Fibroblast of peridontal ligament (primary cell): ENCODE data around the gene SYK.

ENCODE experiments used
- DNase-seq: peaks from one replicate; pipeline ENCODE4 v3.0.0-alpha.2; 2010; ENCODE audit errors: extremely low read depth

The SYK gene

DNA sequence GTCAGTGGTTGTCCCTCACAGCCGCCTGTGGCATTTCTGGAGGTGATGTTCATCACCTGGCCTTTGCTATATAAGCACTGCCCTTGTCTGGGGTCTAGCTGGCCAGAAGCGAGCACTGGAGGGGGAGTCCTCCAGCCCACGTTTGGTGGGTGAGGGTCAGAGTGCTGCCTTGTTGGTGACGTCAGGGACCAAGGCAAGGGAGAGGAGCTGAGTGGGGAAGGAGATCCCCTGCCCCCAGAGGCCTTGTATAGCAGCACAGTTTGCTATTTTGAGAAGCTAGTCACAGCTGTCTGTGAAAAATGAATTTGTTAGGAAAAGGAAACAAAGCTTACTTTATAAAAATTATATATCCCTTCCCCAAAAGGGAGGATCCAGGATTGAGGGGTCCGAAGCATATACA lies 49.8 kb downstream of the SYK start:
- DNase-seq, result no peak

DNA sequence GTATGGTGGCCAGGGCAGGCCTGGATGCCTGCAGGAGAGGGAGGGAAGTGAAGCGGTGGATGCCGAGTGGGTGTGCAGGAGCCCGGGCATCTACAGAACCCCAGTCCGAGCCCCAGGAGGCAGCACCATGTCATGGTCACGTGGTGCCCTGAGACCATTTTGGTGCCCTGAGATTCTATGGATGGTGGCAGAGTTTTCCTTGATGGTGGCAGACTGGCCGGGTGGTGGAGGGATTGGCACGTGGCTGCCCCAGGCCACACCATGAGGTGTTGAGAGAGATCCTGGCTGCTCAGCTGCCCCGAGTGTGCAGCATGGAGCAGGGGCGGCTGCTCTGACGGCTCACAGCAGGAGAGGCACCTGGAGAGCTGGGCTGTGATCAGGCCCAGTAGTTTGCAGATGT lies 52.3 kb downstream of the SYK start:
- no peak for DNase-seq

DNA sequence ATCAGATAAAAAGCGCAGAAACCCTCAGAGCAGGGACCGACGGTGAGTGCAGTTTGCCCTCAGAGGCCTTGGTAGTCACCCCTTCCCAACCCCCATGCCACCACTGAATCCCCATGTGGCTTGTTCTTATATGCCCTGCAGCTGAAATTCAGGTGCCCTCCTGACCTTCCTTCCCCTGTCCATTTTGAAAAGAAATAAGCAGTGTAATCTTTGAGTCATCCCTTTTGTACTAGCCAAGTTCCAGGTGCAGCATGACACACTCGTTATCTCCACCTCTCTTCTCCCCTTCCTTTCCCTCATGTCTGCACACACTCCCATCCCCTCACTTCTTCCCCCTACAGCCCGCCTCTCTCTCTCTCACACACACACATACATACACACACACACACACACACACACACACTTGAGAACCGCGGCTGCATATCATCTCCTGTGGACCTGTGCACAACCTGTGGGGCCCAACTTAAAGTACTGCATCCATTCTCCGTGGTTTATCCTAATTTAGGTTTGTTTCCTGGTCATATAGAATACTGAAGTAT lies 53.1 kb downstream of the SYK start:
- DNase-seq, result no peak

DNA sequence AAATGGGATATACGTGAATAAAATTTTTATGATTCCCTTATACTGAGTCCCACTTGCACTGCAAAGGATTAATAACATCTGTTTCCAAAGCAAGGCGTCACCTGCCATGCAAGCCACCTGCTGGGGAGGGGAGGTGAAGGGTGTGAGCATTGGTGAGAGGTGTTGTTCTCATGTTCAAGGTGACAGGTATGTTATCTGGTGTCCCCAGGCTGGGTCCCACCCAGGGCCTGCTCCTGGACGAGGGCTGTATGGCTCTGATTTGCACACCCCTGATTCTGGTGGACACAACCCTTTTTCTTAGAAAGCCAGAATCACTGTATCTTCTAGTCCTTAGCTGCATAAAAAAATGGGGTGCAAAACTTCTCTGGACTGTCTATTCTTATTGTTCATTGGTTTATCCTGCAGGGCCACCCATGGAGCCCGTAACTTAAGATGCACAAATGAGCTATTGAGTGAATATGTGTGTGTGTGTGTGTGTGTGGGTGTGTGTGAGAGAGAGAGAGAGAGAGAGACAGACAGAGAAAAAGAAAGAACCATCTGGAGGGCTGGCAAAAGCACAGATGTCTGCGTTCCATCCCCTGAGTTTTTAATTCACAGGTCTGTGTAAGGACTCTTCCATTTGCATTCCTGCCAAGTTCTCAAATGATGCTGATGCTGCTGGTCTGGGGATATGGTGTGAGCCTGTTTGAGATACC lies 53.7 kb downstream of the SYK start:
- no peak for DNase-seq

DNA sequence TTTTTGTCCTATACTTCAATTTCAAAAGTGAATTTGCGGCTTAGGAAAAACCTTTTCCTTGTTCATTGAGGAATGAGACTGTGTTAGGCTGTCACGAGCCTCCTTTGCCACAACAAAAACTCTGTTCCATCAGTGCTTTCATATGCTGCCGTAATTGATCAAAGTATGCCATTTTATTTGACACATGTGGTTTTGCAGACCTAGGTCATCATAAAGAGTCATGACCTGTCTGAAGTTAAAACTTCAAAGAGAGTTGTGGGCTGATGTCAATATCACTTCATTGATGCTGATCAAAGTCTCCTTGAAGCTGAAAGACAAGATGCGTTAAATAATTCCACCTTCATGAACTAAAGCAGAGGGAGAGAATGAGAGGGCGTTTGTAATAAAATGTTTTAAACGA lies 55.5 kb downstream of the SYK start:
- no peak for DNase-seq

DNA sequence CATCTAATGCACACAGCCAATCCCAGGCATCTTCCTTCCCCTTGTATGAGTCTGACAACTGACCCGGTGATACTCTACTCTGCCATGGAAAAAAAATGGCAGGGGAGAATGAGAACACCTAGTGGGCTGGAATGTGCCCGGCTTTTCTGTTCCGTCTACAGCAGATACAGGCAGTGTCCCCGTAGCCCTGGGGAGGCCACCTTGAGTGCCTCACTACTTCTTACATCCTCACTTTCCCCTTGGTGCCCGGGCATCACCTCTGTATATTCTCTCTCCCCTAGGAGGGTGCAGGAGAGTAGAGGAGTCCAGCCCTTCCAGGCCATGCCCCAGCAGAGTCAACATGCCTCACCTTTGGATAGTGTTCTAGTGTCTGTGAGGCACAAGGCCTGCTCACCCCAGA lies 56.2 kb downstream of the SYK start:
- no peak for DNase-seq

DNA sequence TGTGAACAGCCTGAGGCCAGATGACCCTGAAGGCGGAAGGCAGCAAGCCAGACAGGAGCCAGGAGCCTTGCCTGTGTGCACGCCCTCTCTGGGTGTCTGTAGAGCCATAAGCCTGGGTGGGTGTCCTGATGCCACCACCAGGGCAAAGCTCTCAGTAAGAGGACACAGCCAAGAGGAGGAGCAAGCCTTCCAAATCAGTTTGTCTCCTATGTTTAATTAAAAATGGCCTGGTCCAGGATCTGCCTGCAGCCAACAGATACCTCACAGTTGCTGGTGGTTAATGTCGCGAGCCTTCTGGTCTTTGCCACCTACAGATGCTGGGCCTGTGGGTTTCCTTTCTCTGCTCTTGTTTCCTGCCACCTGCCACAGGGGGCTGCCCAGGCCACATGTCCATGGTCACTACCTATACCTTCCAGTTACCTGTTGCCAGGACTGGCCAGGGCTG lies 56.9 kb downstream of the SYK start:
- no peak for DNase-seq

DNA sequence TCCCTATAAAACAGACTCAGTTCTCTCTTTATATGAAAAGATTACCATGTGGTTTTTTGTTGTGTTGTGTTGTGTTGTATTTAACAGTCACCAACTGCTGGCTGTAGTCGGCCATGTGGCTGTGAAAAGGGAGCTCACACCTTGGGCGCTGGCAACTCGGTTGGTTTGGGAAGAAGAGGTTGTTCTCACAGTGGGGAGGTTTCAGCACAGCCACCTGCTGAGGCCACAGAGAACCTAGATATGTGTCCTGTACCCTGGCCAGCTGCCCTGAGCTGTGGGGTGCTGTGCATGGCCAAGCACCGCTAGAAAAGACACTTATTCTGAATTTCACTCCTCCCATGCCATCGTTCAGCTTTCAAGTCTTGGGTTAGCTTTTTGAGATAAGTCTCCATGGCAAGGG lies 58.8 kb downstream of the SYK start:
- DNase-seq, result no peak

DNA sequence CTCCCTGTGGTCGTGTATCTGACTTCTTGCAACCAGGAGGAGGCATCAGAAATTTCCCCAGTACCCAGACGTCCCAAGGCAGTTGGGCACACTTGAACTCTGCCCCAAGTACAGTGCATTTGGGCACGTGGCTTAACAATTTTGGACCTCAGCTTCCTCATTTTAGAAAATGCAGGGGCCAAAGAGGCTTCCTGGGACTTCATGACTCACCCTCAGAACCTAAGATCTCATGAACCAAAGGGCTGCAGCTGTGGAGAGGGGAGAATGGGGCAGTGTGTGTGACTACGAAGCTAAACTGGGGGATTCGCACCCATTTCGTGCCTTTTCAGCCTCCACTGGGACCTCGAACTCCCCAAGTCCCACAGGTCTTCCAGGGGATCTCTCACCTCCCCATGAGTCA lies 59.2 kb downstream of the SYK start:
- no peak for DNase-seq

DNA sequence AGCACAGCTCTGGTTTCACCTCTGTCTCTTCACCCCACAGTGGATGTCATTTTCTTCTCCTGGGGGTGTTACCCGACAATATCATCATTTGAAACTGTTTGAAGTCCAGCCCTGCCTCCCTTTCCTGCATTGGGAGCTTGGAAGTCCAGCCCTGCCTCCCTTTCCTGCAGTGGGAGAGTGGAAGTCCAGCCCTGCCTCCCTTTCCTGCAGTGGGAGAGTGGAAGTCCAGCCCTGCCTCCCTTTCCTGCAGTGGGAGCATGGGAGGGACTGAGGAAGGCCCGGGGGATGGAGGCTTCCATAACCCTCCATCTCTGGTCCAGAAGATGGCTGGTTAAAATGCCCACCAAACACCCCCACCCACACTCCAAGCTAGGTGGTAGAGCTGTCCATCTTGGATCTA lies 59.8 kb downstream of the SYK start:
- no peak for DNase-seq

DNA sequence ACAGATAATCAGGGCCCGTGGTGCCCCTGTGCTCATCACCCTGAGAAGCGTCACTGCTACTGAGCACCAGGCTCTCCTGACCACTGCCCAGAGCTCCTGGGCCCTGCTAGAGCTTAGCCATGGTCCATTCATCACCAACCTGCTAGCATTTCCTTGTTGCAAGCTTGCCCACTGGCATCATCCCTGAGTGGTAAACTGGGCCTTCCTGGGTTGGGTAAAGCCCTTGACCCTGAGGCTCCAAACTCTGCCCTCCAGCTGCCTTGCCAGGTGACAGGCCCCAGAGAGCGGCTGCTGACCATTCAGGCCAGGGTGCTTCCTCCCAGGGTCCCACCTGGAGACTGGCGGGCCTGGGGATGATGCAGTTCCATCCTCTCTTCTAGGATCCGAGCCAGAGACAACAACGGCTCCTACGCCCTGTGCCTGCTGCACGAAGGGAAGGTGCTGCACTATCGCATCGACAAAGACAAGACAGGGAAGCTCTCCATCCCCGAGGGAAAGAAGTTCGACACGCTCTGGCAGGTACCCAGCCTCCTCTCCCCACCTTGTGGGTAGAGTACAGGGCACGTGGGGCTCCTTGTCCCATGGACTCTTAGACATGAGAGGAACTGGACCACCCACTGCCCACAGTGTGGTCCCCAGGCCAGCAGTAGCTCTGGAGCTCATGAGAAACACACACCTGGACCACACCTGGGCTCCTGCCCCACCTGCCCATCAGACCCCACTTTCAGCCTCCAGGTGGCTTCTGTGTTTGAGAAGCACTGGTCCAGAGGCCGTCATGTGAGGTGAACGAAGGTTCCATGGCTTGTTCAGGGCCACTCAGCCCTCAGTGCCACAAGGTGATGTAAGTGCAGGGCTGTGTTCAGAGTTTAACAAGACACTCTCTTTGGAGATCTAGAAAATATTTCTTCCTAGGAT lies 60.5 kb downstream of the SYK start:
- no peak for DNase-seq

DNA sequence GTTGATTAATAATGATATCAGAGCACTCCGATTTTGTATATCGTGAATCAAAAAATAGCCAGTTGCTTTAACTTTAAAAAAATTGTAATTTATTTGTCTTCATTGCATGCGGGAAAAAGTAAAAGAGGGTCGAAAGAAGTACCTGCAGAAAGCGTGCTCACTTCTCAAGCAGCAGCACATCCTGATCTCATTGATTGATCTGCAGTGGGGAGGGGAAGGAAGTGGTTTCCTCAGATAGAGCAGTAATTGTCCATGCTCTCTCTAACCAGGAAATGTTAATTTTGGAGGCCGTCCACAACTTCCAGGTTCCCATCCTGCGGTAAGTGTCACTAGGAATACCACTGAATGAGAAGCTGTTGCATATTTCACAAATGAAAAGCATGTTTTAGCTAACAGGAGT lies 63.2 kb downstream of the SYK start:
- DNase-seq, result no peak

DNA sequence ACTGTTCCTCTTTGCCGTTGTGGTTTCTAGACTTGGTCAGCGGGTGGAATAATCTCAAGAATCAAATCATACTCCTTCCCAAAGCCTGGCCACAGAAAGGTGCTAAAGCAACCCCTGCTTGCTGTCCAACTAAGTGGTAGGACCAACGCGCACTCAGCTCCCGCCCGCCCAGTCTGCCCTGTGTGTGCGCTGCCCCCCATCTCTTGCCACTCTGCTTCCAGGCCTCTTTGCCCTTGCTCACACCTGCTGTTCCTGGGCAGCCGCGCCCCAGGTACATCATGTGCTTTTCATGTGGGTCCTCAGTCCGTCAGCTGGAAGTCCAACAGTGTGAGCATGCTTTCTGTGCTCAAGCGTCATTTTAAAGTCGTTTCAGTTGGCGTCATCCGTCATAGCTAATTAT lies 65.5 kb downstream of the SYK start:
- DNase-seq, result no peak

DNA sequence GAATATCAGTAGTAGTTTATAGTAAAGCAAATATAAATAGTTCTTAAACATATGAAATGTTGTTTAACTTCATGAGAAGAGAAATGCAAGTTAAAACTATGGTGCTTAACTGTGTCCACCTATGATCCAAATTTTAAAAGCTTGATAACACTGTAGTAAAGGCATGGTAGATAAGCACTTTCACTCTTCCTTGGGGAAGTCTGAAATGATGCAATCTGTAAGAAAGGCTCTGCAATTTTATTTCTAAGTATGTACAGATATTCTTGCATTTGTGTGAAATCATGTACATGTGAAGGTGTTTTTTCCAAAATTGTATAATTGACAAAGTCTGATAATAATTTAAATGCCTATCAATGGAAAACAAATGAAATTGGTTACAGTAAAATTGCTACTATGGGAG lies 66.9 kb downstream of the SYK start:
- peak; percentile 5 for DNase-seq

DNA sequence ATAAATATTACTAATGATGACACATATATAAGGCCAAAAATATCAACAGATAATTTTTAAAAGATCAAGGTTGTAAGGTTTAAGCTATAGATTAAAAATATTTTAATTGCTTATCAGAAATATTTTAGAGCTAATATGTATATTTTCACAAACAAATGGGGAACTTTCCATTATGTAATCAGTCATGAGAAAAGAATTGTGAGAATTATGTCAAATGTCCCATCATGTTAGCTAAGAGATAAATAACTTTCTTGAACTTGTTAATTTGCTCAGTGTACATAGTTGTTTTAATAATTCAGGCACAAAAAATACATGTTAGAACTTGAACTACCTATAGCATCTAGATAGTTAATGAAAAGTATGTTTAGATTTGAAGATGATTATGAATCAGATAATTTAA lies 67.7 kb downstream of the SYK start:
- no peak for DNase-seq

DNA sequence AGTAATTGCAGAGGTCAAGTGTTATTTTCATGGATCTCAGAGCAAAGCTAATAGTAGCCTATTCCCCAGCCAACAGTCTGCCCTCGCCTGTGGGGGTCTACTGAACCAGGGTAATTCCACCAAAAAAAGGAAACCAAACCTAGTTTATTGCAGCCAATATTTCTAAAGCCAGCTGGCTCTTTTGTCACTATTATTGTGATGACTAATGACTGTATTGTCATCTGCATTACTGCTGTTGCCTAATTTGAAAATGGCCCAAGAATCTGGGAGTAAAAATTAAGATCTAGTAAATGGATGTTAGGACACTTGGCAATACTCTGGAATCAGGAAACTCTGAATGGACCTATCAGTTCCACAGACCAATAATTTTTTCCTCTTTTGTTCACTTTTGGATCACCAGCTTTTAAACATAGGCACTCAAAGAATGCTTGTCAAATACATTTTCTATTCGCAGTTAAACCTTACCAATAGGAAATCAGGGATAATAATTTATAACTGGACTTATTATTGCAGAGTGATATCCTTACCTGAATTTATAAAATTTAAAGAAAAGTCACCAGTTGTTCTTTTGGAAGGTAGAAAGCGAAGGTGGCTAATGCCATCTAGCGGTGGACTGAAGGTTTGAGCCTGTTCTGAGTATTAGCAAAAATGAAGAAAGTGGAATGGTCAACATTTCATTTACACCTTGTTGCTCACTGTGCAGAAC lies 69.2 kb downstream of the SYK start:
- peak; percentile 60 for DNase-seq

DNA sequence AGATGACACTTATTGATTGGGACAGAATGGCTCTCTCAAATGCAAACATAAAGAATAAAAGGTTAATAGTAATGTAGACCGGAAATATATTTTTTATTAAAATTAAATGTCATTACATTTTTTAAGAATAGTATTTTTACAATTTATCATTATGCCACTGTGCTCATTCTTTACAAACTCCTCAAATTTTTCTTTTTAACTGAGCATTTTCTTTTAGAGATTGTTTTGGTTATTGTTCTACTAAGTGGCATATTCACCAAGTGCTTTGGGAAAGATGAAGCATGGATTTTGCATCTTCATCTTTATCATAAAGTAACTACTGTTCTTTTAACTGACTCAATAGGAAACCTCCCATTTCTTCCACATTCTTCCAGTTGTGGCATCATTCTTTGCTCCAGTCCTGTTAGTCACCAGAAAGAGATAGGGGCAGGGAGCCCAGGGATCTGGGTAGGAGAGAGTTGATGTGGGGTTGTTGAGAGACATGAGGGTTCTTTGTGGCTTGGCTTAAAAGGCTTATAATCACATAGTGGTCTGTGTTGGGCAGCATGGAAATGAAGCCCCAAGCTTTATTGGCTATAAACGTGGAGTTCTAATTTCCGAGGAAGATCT lies 69.8 kb downstream of the SYK start:
- no peak for DNase-seq

DNA sequence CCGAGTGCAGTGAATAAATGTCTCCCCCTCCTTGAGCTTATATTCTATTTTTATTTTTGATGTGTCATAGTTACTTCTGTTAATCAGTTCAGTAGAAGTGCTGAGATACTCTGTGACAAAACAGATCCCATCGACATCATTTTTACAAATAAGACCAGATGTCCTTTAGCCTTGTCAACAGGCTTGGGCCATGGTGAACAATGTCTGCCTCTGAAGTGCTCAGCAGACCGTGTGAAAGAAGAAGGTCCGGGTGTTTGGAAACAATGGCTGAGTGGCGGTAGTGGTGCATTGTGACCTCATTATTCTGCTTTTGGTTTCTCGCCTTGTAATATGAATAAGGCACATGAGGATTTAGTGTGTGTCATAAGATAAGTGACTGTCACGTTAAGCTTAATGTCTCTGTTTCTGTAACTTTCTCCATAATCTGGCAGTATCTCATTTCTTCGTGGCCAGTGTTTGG lies 71.2 kb downstream of the SYK start:
- no peak for DNase-seq

DNA sequence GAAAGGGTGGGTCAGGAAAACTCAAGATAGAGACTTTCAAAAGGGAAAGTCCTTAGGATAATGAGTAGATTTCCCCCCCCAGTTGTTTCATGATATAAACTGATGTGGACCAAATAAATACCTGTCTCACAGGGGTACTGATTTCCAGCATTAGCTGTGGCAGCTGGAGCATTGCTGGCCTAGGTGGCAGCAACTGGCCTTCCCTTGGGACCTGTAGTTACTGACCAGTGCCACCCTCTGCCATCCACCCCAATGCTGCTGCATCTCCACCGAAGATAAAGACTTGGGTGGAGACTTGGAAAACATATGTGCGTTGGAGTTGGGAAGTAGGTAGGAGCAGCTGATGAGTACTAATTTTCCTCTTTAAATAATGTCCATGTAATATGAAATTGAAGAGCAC lies 71.8 kb downstream of the SYK start:
- no peak for DNase-seq

DNA sequence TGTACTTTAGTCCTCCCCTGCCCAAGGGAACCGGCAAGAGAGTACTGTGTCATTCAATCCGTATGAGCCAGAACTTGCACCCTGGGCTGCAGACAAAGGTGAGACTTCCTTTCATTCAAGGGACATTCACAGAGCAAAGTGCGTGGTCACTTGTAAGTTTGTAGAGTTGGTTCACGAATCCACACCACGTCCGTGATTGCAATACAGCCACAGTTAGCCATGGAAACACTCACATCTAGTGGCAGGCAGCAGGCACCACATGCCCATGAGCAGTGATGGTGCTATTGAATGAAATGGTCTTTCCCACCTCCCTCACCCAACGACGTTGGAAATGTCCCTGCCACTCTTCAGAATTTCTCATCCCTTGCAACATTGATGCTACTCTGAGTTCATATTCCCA lies 72.6 kb downstream of the SYK start:
- DNase-seq, result no peak

DNA sequence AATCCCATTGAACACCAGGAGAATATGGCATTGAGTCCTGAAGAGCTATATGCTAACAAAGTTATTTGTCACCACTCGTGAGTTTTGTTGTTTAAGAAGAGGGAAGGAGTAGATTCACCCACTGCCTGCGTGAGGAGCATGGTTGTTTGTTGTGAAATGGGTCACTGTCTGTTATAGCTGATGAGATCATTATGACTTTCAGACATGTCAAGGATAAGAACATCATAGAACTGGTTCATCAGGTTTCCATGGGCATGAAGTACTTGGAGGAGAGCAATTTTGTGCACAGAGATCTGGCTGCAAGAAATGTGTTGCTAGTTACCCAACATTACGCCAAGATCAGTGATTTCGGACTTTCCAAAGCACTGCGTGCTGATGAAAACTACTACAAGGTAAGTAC lies 76.9 kb downstream of the SYK start:
- no peak for DNase-seq

DNA sequence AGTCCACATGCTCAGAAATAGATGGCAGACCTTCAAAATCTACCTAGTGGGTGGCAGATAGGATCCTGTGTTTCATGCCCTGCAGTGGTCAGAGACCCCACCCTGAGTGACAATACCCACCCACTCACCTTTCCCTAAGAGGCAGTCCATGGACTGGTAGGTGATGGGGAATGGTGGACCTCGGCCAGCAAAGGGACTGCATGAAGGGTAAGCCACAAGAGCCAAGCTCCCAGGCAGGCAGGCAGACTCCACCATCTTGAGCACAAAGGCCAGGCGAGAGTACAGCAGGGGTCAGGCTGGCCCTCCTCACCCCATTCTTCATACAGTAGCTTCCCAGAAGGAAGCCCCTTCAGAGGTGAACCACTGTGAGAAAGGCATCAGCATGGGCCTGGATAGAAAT lies 78.4 kb downstream of the SYK start:
- DNase-seq, result no peak
